Sigmoid colon (tissue), 7 donors: ENCODE data around the gene EPB41L4A. TPM values are rescaled to one million over a fixed set of nuclear protein-coding genes. Genes with fewer than 3 reads are reported as not detected.

ENCODE experiments used
- DNase-seq: peaks from one replicate; pipeline ENCODE4 v3.0.0-alpha.2; 2019
- H3K27ac ChIP-seq, 4 donors: fragments of 200-600 bp; sonication (generic); one replicate each; pipeline ENCODE4 v1.5.1; 2016 to 2019; ENCODE audit warnings: mild to moderate bottlenecking in 1 of 4
- H3K27me3 ChIP-seq, 3 donors: fragments of 200-600 bp; sonication (generic); one replicate each; pipeline ENCODE4 v1.5.1; 2019; ENCODE audit warnings: mild to moderate bottlenecking in 1 of 3
- H3K36me3 ChIP-seq, 4 donors: fragments of 200-600 bp; sonication (generic); one replicate each; pipeline ENCODE4 v1.5.1; 2016 to 2019
- H3K4me1 ChIP-seq, 4 donors: fragments of 200-600 bp; sonication (generic); one replicate each; pipeline ENCODE4 v1.5.1; 2017 to 2019
- H3K4me3 ChIP-seq, 4 donors: fragments of 200-600 bp; sonication (generic); one replicate each; pipeline ENCODE4 v1.5.1; 2017 to 2019; ENCODE audit warnings: mild to moderate bottlenecking in 2 of 4, moderate library complexity in 1 of 4
- H3K9me3 ChIP-seq, 4 donors: fragments of 200-600 bp in 3 of 4; sonication (generic) in 3 of 4; one replicate each; pipeline versions ENCODE4 v1.5.1 to v1.6.1; 2013 to 2019
- EP300 ChIP-seq, 4 donors: sonication (generic); formaldehyde crosslinking; IDR thresholded peaks; one replicate each; pipeline ENCODE4 v1.6.1; 2017; ENCODE audit warnings: antibody characterized with exemption in 4 of 4
- POLR2A ChIP-seq, 2 donors: fragments of 450-650 bp; IDR thresholded peaks; one replicate each; pipeline ENCODE4 v1.6.1; 2016; ENCODE audit warnings: antibody characterized with exemption in 2 of 2, mild to moderate bottlenecking in 2 of 2, moderate library complexity in 2 of 2
- POLR2AphosphoS5 ChIP-seq, 4 donors: sonication (generic); formaldehyde crosslinking; IDR thresholded peaks; one replicate each; pipeline ENCODE4 v1.6.1; 2017; ENCODE audit warnings: antibody characterized with exemption in 4 of 4
- WGBS, 2 donors: extraction: QIAGEN DNeasy Blood & Tissue Kit; methylation state at CpG; one replicate each; pipeline ENCODE4 v1.1.7; 2013; 5-methylcytosine and 5-hydroxymethylcytosine counted together
- intact Hi-C: fragments of 100-400 bp; cut with DNase I; formaldehyde crosslinking; loops from one replicate; pipeline ENCODE4 v1.15.1; 2023
- polyA plus RNA-seq, 3 donors: library from polyadenylated mRNA; stranded (reverse); fragments of 200-250 nt; gene quantifications; one replicate each; pipeline ENCODE4 v1.2.3, GENCODE V29; 2013
- total RNA-seq, 4 donors: library from RNA; depleted of rRNA; stranded (reverse); fragments of >200 nt; gene quantifications; one replicate each; pipeline ENCODE4 v1.1.0, GENCODE V29; 2016
- TF ChIP-seq, protein P1 (sequence below), 4 experiments: fragments of 450-650 bp in 3 of 4; fragments of 200-600 bp in 1 of 4; IDR thresholded peaks; one replicate each; pipeline ENCODE4 v1.5.1; 2016 to 2019; ENCODE audit warnings: antibody characterized with exemption in 4 of 4, mild to moderate bottlenecking in 3 of 4, moderate library complexity in 2 of 4
- donor health status: healthy with polysubstance abuse.
- donor health status: Bipolar disorder and iron deficiency.
- donor health status: healthy.

The EPB41L4A gene
- total and polyA plus RNA-seq, 7 donors: 3.7 to 75.3 (median 4.8) TPM

DNA sequence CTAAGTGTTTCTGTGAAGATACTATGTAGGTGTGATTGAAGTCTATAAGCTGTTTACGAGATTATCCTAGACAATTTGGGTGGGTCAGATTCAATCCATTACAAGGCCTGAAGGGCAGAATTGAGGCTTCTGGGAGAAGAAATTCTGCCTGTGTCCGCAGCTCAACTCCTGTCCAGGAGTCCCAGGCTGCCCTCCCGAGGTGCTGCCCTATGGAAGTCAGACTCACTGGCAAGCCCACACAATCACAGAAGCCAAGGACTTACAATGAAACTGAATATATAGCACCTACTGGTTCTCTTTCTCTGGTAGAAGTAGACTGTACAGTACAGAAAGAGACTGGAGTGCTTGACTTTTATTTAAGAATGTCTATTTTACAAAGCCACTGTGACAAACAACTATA is 74.5 kb downstream of the EPB41L4A start:
- no peaks in the 10 kb centered on the region for H3K36me3 ChIP-seq
- intact Hi-C loops: no loop called here
- DNase-seq: no peak
- H3K27me3 ChIP-seq: no peaks in the 10 kb centered on the region
- no peak overlapping the region for H3K4me3 ChIP-seq
- 88 to 90% methylated on average over 3 of the region's 3 CpGs for WGBS, 2 donors
- H3K9me3 ChIP-seq: no peaks in the 10 kb centered on the region
- TF ChIP-seq, protein P1, sequence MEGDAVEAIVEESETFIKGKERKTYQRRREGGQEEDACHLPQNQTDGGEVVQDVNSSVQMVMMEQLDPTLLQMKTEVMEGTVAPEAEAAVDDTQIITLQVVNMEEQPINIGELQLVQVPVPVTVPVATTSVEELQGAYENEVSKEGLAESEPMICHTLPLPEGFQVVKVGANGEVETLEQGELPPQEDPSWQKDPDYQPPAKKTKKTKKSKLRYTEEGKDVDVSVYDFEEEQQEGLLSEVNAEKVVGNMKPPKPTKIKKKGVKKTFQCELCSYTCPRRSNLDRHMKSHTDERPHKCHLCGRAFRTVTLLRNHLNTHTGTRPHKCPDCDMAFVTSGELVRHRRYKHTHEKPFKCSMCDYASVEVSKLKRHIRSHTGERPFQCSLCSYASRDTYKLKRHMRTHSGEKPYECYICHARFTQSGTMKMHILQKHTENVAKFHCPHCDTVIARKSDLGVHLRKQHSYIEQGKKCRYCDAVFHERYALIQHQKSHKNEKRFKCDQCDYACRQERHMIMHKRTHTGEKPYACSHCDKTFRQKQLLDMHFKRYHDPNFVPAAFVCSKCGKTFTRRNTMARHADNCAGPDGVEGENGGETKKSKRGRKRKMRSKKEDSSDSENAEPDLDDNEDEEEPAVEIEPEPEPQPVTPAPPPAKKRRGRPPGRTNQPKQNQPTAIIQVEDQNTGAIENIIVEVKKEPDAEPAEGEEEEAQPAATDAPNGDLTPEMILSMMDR (IDR thresholded peaks at IDR 0.05): no peak
- TF ChIP-seq EP300 (IDR thresholded peaks at IDR 0.05) (no peak), POLR2A (IDR thresholded peaks at IDR 0.05) (no peak), POLR2AphosphoS5 (IDR thresholded peaks at IDR 0.05) (no peak)
- no peaks in the 10 kb centered on the region for H3K4me1 ChIP-seq
- H3K27ac ChIP-seq: no peak overlapping the region

DNA sequence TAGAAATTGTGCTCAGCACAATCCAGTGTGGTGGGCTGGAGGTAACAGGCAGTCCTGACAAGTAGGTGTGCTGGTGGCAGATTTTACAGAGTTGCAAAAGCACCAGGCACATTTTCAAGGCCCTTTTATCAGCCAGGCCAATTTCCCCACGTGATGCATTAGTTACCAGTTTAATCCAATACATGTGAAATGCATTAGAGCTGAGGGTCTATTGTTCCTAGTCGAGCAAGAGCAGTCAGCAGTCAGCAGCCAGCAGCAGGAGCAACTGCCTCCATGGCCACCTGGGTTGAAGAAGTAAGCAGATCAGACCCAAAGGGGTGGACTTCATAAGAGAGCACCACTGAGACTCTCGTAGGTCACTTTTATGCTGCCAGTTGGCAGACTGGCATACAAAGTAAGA is 76.7 kb downstream of the EPB41L4A start:
- TF ChIP-seq POLR2A (IDR thresholded peaks at IDR 0.05) (no peak), EP300 (IDR thresholded peaks at IDR 0.05) (no peak), POLR2AphosphoS5 (IDR thresholded peaks at IDR 0.05) (no peak)
- TF ChIP-seq, protein P1 (IDR thresholded peaks at IDR 0.05): no peak

DNA sequence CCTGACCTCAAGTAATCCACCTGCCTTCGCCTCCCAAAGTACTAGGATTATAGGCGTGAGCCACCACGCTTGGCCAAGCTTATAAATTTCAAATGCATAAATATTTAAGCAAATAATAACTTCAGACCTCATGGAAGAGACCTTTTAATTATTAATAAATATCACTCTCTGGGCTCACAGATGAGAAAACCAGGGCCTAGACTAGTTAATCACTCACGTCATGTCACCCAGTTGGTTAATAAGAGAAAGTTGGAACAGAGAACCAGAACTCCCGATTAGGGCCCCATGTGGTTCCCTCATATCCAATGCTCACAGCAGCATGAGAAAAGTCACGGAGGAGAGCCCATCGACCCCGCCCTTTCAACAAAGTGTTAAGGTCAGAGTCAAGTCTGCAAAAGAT is 79.3 kb downstream of the EPB41L4A start:
- Histone ChIP-seq H3K27me3 (no peaks in the 10 kb centered on the region), H3K4me3 (no peak overlapping the region), H3K9me3 (no peaks in the 10 kb centered on the region), H3K4me1 (peaks cover 0 to 10% (median 7%) of the 10 kb centered on the region in 4 donors), H3K27ac (no peak overlapping the region), H3K36me3 (no peaks in the 10 kb centered on the region)
- 92 to 95% methylated on average over 8 of the region's 8 CpGs for WGBS, 2 donors
- intact Hi-C loops: no loop called here
- DNase-seq: no peak
- TF ChIP-seq, protein P1 (IDR thresholded peaks at IDR 0.05): no peak
- TF ChIP-seq POLR2A (IDR thresholded peaks at IDR 0.05): no peak
- TF ChIP-seq EP300 (IDR thresholded peaks at IDR 0.05): no peak
- TF ChIP-seq POLR2AphosphoS5 (IDR thresholded peaks at IDR 0.05): no peak

More for the DNA sequence above, 76.7 kb downstream of the EPB41L4A start:
- WGBS, 2 donors: 56 to 74% methylated on average over 3 of the region's 3 CpGs
- no peaks in the 10 kb centered on the region for H3K27me3 ChIP-seq
- no peaks in the 10 kb centered on the region for H3K36me3 ChIP-seq
- H3K4me3 ChIP-seq: no peak overlapping the region
- intact Hi-C loops: no loop called here
- H3K27ac ChIP-seq: no peak overlapping the region
- peaks cover 0 to 10% (median 7%) of the 10 kb centered on the region in 4 donors for H3K4me1 ChIP-seq
- no peak for DNase-seq
- H3K9me3 ChIP-seq: no peaks in the 10 kb centered on the region

DNA sequence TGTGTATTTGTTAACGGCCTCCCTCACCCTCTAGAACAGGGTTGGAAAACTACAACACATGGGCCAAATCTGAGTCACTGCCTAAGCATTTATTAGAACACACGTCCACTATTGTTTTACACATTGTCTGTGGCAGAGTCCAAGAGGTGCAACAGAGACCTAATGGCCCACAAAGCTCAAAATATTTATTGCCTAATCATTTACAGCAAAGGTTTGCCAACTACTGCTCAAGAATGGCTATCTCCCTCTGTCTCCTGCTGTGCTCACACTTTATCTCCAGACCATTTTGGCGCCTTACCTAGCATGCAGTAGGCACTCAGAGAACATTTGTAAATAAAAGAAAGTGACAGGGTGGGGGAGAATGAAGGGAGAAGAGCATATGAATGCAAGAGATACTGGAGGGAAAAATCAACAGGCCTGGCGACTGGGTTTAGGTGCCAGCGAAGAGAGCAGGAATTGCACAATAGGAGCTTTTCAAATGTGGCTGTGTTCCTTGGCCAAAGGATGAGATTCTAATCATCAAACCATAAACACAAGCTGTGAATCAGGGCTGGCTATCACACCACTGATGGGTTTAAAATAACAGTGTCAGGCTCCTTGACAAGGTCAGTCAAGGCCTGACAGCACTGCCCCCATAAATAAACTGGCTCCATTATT is 80.3 kb downstream of the EPB41L4A start:
- Histone ChIP-seq H3K27me3 (no peaks in the 10 kb centered on the region), H3K4me3 (no peak overlapping the region), H3K36me3 (no peaks in the 10 kb centered on the region), H3K9me3 (no peaks in the 10 kb centered on the region), H3K4me1 (peaks cover 0 to 10% (median 7%) of the 10 kb centered on the region in 4 donors), H3K27ac (peak overlapping the region in 1 of 4 donors; percentile 6)
- WGBS, 2 donors: 77 to 88% methylated on average over 5 of the region's 5 CpGs
- DNase-seq: no peak
- intact Hi-C loops: no loop called here
- TF ChIP-seq, protein P1 (IDR thresholded peaks at IDR 0.05): no peak

DNA sequence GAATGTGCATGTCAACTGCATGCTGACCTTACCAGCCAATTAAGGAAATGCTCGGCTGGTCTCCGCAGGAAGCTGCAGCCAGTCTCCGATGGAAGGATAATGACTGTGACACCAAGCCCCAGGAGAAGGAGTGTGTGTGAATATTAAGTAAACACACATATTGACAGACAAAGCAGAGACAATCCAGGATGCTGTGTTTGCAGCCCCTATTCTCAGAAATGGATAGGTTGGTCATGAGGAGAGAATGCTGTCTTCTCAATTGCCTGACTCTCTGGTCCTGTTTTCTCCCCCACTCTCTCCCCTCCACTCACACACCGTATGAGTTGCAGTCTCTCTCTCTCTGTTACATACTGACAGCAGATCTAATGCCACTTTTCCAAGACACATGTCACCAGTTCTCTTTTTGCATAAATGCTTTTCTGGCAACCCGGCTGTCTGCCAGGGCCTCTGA is 85.7 kb downstream of the EPB41L4A start:
- Histone ChIP-seq H3K27ac (no peak overlapping the region), H3K4me3 (no peak overlapping the region), H3K27me3 (no peaks in the 10 kb centered on the region), H3K4me1 (peaks cover 0 to 3% (median under 1%) of the 10 kb centered on the region in 4 donors), H3K36me3 (no peaks in the 10 kb centered on the region), H3K9me3 (no peaks in the 10 kb centered on the region)
- no peak for DNase-seq
- 51 to 80% methylated on average over 5 of the region's 5 CpGs for WGBS, 2 donors
- TF ChIP-seq EP300 (IDR thresholded peaks at IDR 0.05) (no peak), POLR2A (IDR thresholded peaks at IDR 0.05) (no peak), POLR2AphosphoS5 (IDR thresholded peaks at IDR 0.05) (no peak)
- TF ChIP-seq, protein P1 (IDR thresholded peaks at IDR 0.05): no peak
- intact Hi-C loops: no loop called here
